Esophagus muscularis mucosa (tissue), 4 donors: ENCODE data around the gene SLX4IP. TPM values are rescaled to one million over a fixed set of nuclear protein-coding genes. Genes with fewer than 3 reads are reported as not detected.

Source experiments
- DNase-seq: peaks from one replicate; pipeline ENCODE4 v3.0.0-alpha.2; 2017; ENCODE audit errors: extremely low spot score
- H3K27ac ChIP-seq, 4 donors: fragments of 200-600 bp; sonication (generic); replicated peaks in 1 of 4; 1 replicate in 3 of 4; 2 replicates in 1 of 4; pipeline ENCODE4 v1.5.1; 2016 to 2019; ENCODE audit warnings: mild to moderate bottlenecking in 1 of 4
- H3K27me3 ChIP-seq, 4 donors: fragments of 200-600 bp; sonication (generic); one replicate each; pipeline versions ENCODE4 v1.5.1 to v1.6.0; 2016 to 2019
- H3K36me3 ChIP-seq, 4 donors: fragments of 200-600 bp; sonication (generic); one replicate each; pipeline ENCODE4 v1.5.1; 2016 to 2019
- H3K4me1 ChIP-seq, 4 donors: fragments of 200-600 bp; sonication (generic); one replicate each; pipeline ENCODE4 v1.5.1; 2016 to 2019
- H3K4me3 ChIP-seq, 4 donors: fragments of 200-600 bp; sonication (generic); 1 replicate in 2 of 4; 2 replicates in 2 of 4; pipeline ENCODE4 v1.5.1; 2016 to 2019; ENCODE audit warnings: mild to moderate bottlenecking in 4 of 4, moderate library complexity in 1 of 4
- H3K9me3 ChIP-seq, 4 donors: fragments of 200-600 bp; sonication (generic); 1 replicate in 3 of 4; 2 replicates in 1 of 4; pipeline ENCODE4 v1.5.1; 2016 to 2019
- CTCF ChIP-seq, 3 experiments: fragments of 200-600 bp in 2 of 3; fragments of 450-650 bp in 1 of 3; sonication (generic) in 2 of 3; IDR thresholded peaks; one replicate each; pipeline ENCODE4 v1.5.1; 2017 to 2019; ENCODE audit warnings: antibody characterized with exemption in 3 of 3, mild to moderate bottlenecking in 2 of 3, moderate library complexity in 1 of 3
- EP300 ChIP-seq: sonication (generic); formaldehyde crosslinking; IDR thresholded peaks from one replicate; pipeline ENCODE4 v1.6.1; 2017; ENCODE audit warnings: antibody characterized with exemption
- POLR2A ChIP-seq: fragments of 450-650 bp; IDR thresholded peaks from one replicate; pipeline ENCODE4 v1.6.1; 2017; ENCODE audit warnings: antibody characterized with exemption, moderate library complexity, mild to moderate bottlenecking, low read depth
- POLR2AphosphoS5 ChIP-seq, 2 donors: sonication (generic); formaldehyde crosslinking; IDR thresholded peaks; one replicate each; pipeline ENCODE4 v1.6.1; 2017; ENCODE audit warnings: antibody characterized with exemption in 2 of 2
- WGBS: methylation state at CpG from one replicate; pipeline ENCODE4 v1.1.5; 2018; 5-methylcytosine and 5-hydroxymethylcytosine counted together
- intact Hi-C: fragments of 100-400 bp; cut with DNase I; formaldehyde crosslinking; loops from one replicate; pipeline ENCODE4 v1.15.1; 2023
- total RNA-seq, 4 donors: library from RNA; depleted of rRNA; stranded (reverse); fragments of >200 nt; gene quantifications; one replicate each; pipeline versions ENCODE4 v1.1.0 to v1.2.1, GENCODE V29; 2016

Gene SLX4IP
- total RNA-seq, 4 donors from 2014 or later: 1.2 to 2.1 (median 1.5) TPM

- no peak for DNase-seq
- 92% methylated on average over 4 of the region's 4 CpGs for WGBS
- Histone ChIP-seq H3K9me3 (no peaks in the 10 kb centered on the region), H3K27me3 (no peaks in the 10 kb centered on the region), H3K4me1 (peaks cover 4 to 10% (median 8%) of the 10 kb centered on the region in 4 donors), H3K4me3 (no peak overlapping the region), H3K36me3 (no peaks in the 10 kb centered on the region), H3K27ac (no peak overlapping the region)
- intact Hi-C loops: loop anchor here (5.0 to 10.0 kb wide), 2 partner anchors 77 to 234 kb away; partner anchors contain the start of gene JAG1
- TF ChIP-seq POLR2A: no peak
- no peak for TF ChIP-seq EP300
- TF ChIP-seq POLR2AphosphoS5 (IDR thresholded peaks at IDR 0.05): no peak
- no peak for TF ChIP-seq CTCF (IDR thresholded peaks at IDR 0.05)
Observed at GRCh38 chr20:10438217-10438616, 3.1 kb downstream of the SLX4IP start.

- no peak overlapping the region for H3K27ac ChIP-seq
- TF ChIP-seq POLR2AphosphoS5 (IDR thresholded peaks at IDR 0.05) (no peak), CTCF (IDR thresholded peaks at IDR 0.05) (no peak), POLR2A (no peak), EP300 (no peak)
- intact Hi-C loops: no loop called here
- DNase-seq: no peak
- H3K36me3 ChIP-seq: no peaks in the 10 kb centered on the region
- peaks cover 0 to 12% (median 0%) of the 10 kb centered on the region in 4 donors for H3K4me1 ChIP-seq
- H3K27me3 ChIP-seq: no peaks in the 10 kb centered on the region
- no peaks in the 10 kb centered on the region for H3K9me3 ChIP-seq
- H3K4me3 ChIP-seq: no peak overlapping the region
- 61% methylated on average over 2 of the region's 2 CpGs for WGBS
Observed at GRCh38 chr20:10443936-10444335, 8.8 kb downstream of the SLX4IP start.

- WGBS: 87% methylated on average over 4 of the region's 4 CpGs
- H3K36me3 ChIP-seq: no peaks in the 10 kb centered on the region
- no peak overlapping the region for H3K4me3 ChIP-seq
- no peaks in the 10 kb centered on the region for H3K27me3 ChIP-seq
- TF ChIP-seq CTCF (IDR thresholded peaks at IDR 0.05) (no peak), POLR2AphosphoS5 (IDR thresholded peaks at IDR 0.05) (no peak), EP300 (no peak), POLR2A (no peak)
- no peak overlapping the region for H3K27ac ChIP-seq
- no peak for DNase-seq
- intact Hi-C loops: no loop called here
- peaks cover 0 to 12% (median 0%) of the 10 kb centered on the region in 4 donors for H3K4me1 ChIP-seq
- no peaks in the 10 kb centered on the region for H3K9me3 ChIP-seq
Observed at GRCh38 chr20:10445758-10446157, 10.7 kb downstream of the SLX4IP start.

GRCh38 chr20:10447028-10447427 is 11.9 kb downstream of the SLX4IP start:
- intact Hi-C loops: no loop called here
- TF ChIP-seq CTCF (IDR thresholded peaks at IDR 0.05) (no peak), EP300 (no peak), POLR2A (no peak), POLR2AphosphoS5 (IDR thresholded peaks at IDR 0.05) (no peak)

More at GRCh38 chr20:10447028-10447427, 11.9 kb downstream of the SLX4IP start:
- no peaks in the 10 kb centered on the region for H3K27me3 ChIP-seq
- WGBS: 32% methylated on average over 3 of the region's 3 CpGs
- peaks cover 0 to 12% (median 0%) of the 10 kb centered on the region in 4 donors for H3K4me1 ChIP-seq
- H3K4me3 ChIP-seq: no peak overlapping the region
- no peak for DNase-seq
- no peaks in the 10 kb centered on the region for H3K9me3 ChIP-seq
- no peak overlapping the region for H3K27ac ChIP-seq
- no peaks in the 10 kb centered on the region for H3K36me3 ChIP-seq
